ENCODE data around the gene RASAL3.

RASAL3 gene

DNA sequence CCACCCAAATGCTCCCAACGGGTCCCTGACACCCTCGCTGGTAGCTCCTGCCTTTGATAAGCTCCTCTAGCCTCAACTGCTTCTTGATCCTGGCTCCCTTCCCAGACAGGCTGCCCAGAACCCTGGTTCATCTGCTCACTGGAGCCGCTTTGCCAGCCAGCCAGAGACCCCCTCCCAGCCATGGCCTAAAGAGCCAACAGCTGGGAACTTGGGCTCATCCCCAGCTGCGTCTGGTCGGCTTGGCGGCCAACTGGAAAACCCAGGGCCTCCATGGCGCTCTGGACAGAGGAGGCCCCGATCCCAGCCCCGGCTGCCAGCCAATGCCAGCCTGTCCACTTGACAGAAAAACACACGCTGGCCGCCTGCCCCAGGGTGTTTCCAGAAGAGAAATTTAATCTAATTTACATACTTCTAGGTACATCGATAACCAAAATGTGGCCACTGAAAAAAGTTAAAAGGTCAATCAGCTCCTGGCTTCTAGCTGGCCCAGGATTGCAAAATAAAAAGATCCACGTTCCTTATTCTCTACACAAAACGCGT, 42.6 kb downstream of the RASAL3 start:
- no peaks in the 10 kb centered on the region for H3K27me3 ChIP-seq (ENCODE audit: insufficient read depth, low read depth, severe bottlenecking)
- DNase-seq = no peak
- TF ChIP-seq, protein P1, sequence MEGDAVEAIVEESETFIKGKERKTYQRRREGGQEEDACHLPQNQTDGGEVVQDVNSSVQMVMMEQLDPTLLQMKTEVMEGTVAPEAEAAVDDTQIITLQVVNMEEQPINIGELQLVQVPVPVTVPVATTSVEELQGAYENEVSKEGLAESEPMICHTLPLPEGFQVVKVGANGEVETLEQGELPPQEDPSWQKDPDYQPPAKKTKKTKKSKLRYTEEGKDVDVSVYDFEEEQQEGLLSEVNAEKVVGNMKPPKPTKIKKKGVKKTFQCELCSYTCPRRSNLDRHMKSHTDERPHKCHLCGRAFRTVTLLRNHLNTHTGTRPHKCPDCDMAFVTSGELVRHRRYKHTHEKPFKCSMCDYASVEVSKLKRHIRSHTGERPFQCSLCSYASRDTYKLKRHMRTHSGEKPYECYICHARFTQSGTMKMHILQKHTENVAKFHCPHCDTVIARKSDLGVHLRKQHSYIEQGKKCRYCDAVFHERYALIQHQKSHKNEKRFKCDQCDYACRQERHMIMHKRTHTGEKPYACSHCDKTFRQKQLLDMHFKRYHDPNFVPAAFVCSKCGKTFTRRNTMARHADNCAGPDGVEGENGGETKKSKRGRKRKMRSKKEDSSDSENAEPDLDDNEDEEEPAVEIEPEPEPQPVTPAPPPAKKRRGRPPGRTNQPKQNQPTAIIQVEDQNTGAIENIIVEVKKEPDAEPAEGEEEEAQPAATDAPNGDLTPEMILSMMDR (IDR thresholded peaks at IDR 0.05; ENCODE audit: low read depth, low read length) = no peak
- H3K4me3 ChIP-seq (ENCODE audit: low read depth, low read length) = no peak overlapping the region
- peaks cover 50% of the 10 kb centered on the region for H3K36me3 ChIP-seq
- H3K27ac ChIP-seq = no peak overlapping the region
- H3K9me3 ChIP-seq (ENCODE audit: severe bottlenecking) = no peaks in the 10 kb centered on the region

DNA sequence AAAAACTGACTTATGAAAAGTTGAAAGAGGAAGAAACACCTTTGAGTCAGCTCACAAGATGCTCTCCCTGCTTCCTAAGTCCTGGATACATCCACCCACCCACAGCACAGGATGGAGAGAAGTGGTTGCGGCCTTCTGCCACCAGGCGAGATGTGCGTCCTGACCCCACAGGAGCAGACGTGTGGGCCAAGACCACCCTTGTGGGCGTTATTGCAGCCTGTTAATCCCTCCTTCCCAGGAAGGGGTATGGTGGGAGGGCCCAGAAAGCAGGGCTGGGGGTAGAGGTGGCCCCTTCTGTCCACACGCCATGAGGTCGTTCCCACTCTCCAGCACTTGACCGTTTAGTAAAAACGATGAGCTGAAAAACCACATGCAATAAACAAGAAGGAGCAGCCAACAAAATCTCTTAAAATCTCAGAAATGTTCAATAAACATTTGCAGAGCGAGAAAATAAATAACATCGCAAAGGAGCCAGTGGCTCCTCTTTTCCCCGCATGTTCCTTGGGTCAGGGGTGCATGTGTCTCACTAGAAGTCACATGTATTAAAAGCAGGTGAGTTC, 43.1 kb downstream of the RASAL3 start:
- no peak overlapping the region for H3K27ac ChIP-seq
- H3K27me3 ChIP-seq (ENCODE audit: insufficient read depth, low read depth, severe bottlenecking) = no peaks in the 10 kb centered on the region
- TF ChIP-seq, protein P1 (IDR thresholded peaks at IDR 0.05; ENCODE audit: low read depth, low read length) = no peak
- no peaks in the 10 kb centered on the region for H3K9me3 ChIP-seq (ENCODE audit: severe bottlenecking)
- peaks cover 50% of the 10 kb centered on the region for H3K36me3 ChIP-seq
- H3K4me3 ChIP-seq (ENCODE audit: low read depth, low read length) = no peak overlapping the region
- DNase-seq = no peak

DNA sequence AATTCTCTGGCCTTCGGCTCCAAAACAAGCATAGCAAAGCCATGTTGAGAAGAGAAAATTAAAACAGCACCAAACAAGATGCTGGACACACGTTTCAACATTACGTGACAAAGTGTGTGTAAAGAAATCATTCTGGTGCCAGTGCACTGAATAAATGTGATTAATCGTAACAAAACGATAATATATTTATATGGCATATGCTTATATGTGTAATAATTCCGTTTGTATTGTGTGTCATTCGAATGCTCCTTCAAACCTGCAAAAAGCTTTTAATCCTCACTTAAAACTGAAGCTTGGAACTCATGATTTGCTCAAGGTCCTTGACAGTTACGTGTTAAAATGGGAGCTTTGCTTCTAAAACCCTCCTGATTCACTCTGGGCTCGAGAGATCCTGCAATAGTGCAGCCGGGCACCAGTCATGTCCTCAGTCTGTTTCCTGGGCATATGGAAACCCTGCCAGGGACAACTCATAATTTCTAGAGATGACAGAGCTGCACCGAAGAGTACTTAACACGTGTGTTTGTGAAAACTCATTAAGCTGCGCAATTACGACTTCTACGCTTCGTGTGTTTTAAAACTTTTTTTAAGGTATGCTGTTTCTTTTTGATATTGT, 44.8 kb downstream of the RASAL3 start:
- Histone ChIP-seq H3K27me3 (ENCODE audit: insufficient read depth, low read depth, severe bottlenecking) (no peaks in the 10 kb centered on the region), H3K27ac (no peak overlapping the region), H3K9me3 (ENCODE audit: severe bottlenecking) (no peaks in the 10 kb centered on the region), H3K36me3 (peaks cover 50% of the 10 kb centered on the region), H3K4me3 (ENCODE audit: low read depth, low read length) (peak overlapping the region; percentile 38)
- TF ChIP-seq, protein P1 (IDR thresholded peaks at IDR 0.05; ENCODE audit: low read depth, low read length) = no peak
- no peak for DNase-seq

DNA sequence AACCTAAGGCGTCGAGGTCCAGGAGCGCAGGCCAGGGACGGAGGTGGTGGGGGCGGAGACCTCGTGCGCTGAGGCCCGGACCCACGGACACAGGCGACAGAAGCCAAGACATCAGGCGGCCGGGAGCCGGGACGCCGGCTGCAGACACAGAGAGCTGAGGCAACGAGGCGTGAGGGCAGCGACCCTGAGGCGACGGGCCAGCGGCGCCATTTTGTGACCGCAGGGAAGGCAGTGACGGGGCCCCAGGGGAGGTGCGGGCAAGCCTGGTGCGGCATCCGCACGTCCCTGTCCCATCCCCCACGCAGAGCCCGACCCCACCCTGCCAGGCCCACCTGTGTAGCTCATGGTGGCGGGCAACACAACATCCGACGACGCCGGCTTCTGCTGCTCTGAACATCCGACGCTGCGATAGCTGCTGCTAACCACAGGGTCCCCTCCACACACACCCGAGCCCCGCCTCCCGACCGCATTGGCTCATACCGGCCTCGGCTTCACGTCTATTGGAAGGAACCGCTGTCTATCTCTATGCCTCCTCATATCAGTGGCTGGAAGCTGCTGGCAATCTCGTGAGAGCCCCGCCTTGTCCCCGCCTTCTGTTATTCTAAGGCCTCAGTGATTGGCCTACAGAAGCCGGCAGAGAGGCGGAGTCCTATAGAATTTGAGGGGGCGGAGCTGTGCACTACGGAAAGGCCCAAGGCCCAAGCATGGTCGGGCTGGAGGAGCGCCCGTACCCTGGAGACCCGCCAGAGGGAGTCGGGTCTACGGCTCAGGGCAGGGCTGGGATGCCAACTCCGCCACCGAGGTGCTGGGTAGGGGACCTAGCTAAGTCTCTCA, 45.5 kb downstream of the RASAL3 start, which contains the start of gene AKAP8L:
TSS of gene AKAP8L (minus strand) at position 410 of the 834 bp plus-strand sequence. CDS start at position 345, 65 bp downstream.
- DNase-seq = peak; percentile 99

DNA sequence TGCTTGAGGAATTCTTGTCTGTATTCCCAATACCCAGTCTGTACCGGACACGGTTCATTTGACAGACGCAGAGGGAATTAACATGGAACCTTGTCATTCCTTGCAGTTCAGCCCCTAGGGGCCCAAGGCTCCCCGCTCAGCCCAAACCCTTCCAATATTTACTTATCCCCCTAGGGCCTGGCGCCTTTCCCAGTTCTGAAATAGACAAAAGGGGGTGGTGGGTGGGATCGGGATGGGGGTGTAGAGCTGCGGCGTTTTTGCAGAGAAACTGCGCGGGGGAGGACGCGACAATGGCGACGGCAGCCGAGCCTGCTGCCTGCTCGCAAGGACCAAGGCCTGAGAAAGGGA, 46.1 kb downstream of the RASAL3 start:
- Histone ChIP-seq H3K27me3 (ENCODE audit: insufficient read depth, low read depth, severe bottlenecking) (no peaks in the 10 kb centered on the region), H3K9me3 (ENCODE audit: severe bottlenecking) (no peaks in the 10 kb centered on the region), H3K36me3 (peaks cover 37% of the 10 kb centered on the region), H3K4me3 (ENCODE audit: low read depth, low read length) (peak overlapping the region; percentile 75), H3K27ac (peak overlapping the region; percentile 93)
- DNase-seq = peak; percentile 30
- TF ChIP-seq, protein P1 (IDR thresholded peaks at IDR 0.05; ENCODE audit: low read depth, low read length) = no peak

More for the DNA sequence above, 45.5 kb downstream of the RASAL3 start, which contains the start of gene AKAP8L:
- Histone ChIP-seq H3K36me3 (peaks cover 43% of the 10 kb centered on the region), H3K27me3 (ENCODE audit: insufficient read depth, low read depth, severe bottlenecking) (no peaks in the 10 kb centered on the region), H3K27ac (peak within 1 kb of the TSS; percentile 93), H3K4me3 (ENCODE audit: low read depth, low read length) (peak within 1 kb of the TSS; percentile 75), H3K9me3 (ENCODE audit: severe bottlenecking) (no peaks in the 10 kb centered on the region)
- TF ChIP-seq, protein P1 (IDR thresholded peaks at IDR 0.05; ENCODE audit: low read depth, low read length) = peak; percentile 78
